ENCODE data around the gene KAZN. TPM values are rescaled to one million over a fixed set of nuclear protein-coding genes. Genes with fewer than 3 reads are reported as not detected.
A peak's percentile ranks its signal among the peaks of the same experiment; 100 is the strongest.

Gene KAZN
- polyA plus RNA-seq, 1 donor from 2014 or later: 20.6 TPM

DNA sequence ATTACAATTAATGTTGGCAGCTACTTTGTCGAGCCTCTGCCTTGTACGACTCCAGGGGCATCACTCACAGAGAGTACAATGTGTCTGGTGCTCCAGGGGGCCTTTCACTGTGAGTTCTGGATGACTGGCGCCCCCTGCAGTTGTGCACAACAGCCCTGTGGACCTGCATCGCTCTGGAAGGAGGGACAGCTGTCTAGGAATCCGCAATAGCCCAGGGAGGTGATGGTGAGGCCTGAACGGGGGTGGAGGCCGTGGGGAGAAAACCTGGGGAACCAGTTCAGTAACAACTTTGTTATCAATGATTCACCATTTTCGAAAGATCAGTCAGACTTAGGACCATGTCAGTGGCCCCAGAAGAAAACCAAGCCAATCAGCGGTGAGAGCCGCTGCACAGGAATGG lies 189.1 kb downstream of the KAZN start:
- no peak overlapping the region for H3K4me2 ChIP-seq (ENCODE audit: low read length)
- no peak overlapping the region for H3K9ac ChIP-seq (ENCODE audit: low read length)
- no peaks in the 10 kb centered on the region for H3K9me3 ChIP-seq (ENCODE audit: low read length)
- TF ChIP-seq, protein P1, sequence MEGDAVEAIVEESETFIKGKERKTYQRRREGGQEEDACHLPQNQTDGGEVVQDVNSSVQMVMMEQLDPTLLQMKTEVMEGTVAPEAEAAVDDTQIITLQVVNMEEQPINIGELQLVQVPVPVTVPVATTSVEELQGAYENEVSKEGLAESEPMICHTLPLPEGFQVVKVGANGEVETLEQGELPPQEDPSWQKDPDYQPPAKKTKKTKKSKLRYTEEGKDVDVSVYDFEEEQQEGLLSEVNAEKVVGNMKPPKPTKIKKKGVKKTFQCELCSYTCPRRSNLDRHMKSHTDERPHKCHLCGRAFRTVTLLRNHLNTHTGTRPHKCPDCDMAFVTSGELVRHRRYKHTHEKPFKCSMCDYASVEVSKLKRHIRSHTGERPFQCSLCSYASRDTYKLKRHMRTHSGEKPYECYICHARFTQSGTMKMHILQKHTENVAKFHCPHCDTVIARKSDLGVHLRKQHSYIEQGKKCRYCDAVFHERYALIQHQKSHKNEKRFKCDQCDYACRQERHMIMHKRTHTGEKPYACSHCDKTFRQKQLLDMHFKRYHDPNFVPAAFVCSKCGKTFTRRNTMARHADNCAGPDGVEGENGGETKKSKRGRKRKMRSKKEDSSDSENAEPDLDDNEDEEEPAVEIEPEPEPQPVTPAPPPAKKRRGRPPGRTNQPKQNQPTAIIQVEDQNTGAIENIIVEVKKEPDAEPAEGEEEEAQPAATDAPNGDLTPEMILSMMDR (IDR thresholded peaks at IDR 0.05; ENCODE audit: poor library complexity, severe bottlenecking): peak; percentile 21
- TF ChIP-seq POLR2AphosphoS5 (IDR thresholded peaks at IDR 0.05) (no peak), RAD21 (conservative IDR thresholded peaks at IDR 0.05) (no peak), SMC3 (conservative IDR thresholded peaks at IDR 0.05; ENCODE audit: poor library complexity) (no peak), REST (IDR thresholded peaks at IDR 0.05; ENCODE audit: borderline replicate concordance) (no peak)
- no peak overlapping the region for H3K4me3 ChIP-seq (ENCODE audit: low read length)
- no peaks in the 10 kb centered on the region for H3K27me3 ChIP-seq (ENCODE audit: insufficient read depth, low read depth, low read length)
- H3K36me3 ChIP-seq (ENCODE audit: insufficient read depth, low read length): no peaks in the 10 kb centered on the region
- no peaks in the 10 kb centered on the region for H3F3A ChIP-seq (ENCODE audit: insufficient read depth, low read length, poor library complexity, severe bottlenecking)
- H4K20me1 ChIP-seq (ENCODE audit: insufficient read depth): no peaks in the 10 kb centered on the region
- no peak overlapping the region for H2AFZ ChIP-seq (ENCODE audit: low read depth, low read length)
- no peak overlapping the region for H3K27ac ChIP-seq (ENCODE audit: low read length)
- H3K9me2 ChIP-seq (ENCODE audit: insufficient read depth, low read length): no peaks in the 10 kb centered on the region
- H3K79me2 ChIP-seq (replicated peaks; ENCODE audit: insufficient read depth, low read length): no peaks in the 10 kb centered on the region

DNA sequence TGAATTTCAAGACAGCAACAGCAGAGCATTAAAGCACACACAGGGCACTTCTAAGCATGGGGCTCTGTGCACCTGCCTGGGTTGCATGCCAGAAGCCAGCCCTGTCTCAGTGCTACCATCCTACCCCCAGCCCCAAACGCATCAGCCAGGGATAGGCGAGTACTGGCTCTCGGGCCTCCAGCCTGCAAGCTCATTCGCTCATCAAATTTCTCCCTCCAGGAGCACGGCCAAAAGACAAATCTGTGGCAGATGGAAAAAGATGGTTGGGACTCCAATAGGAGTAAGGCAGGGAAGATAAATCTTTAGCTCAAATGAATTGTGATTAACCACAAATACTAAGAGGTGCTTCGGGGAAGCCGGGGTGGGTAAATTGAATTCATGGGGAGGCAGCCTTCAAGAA lies 189.6 kb downstream of the KAZN start:
- no peaks in the 10 kb centered on the region for H3K79me2 ChIP-seq (replicated peaks; ENCODE audit: insufficient read depth, low read length)
- no peak overlapping the region for H3K4me2 ChIP-seq (ENCODE audit: low read length)
- no peaks in the 10 kb centered on the region for H3F3A ChIP-seq (ENCODE audit: insufficient read depth, low read length, poor library complexity, severe bottlenecking)
- H3K9me3 ChIP-seq (ENCODE audit: low read length): no peaks in the 10 kb centered on the region
- H3K36me3 ChIP-seq (ENCODE audit: insufficient read depth, low read length): no peaks in the 10 kb centered on the region
- H4K20me1 ChIP-seq (ENCODE audit: insufficient read depth): no peaks in the 10 kb centered on the region
- no peaks in the 10 kb centered on the region for H3K9me2 ChIP-seq (ENCODE audit: insufficient read depth, low read length)
- H3K9ac ChIP-seq (ENCODE audit: low read length): no peak overlapping the region
- no peak overlapping the region for H3K4me3 ChIP-seq (ENCODE audit: low read length)
- no peak overlapping the region for H2AFZ ChIP-seq (ENCODE audit: low read depth, low read length)
- no peak overlapping the region for H3K27ac ChIP-seq (ENCODE audit: low read length)
- no peaks in the 10 kb centered on the region for H3K27me3 ChIP-seq (ENCODE audit: insufficient read depth, low read depth, low read length)
- TF ChIP-seq POLR2AphosphoS5 (IDR thresholded peaks at IDR 0.05): no peak

GRCh38 chr1:14790982-14791381 lies 192.5 kb downstream of the KAZN start:
- Histone ChIP-seq H3F3A (ENCODE audit: insufficient read depth, low read length, poor library complexity, severe bottlenecking) (no peaks in the 10 kb centered on the region), H3K4me3 (ENCODE audit: low read length) (no peak overlapping the region), H3K79me2 (replicated peaks; ENCODE audit: insufficient read depth, low read length) (no peaks in the 10 kb centered on the region), H3K36me3 (ENCODE audit: insufficient read depth, low read length) (no peaks in the 10 kb centered on the region), H4K20me1 (ENCODE audit: insufficient read depth) (no peaks in the 10 kb centered on the region), H3K27me3 (ENCODE audit: insufficient read depth, low read depth, low read length) (no peaks in the 10 kb centered on the region), H3K9ac (ENCODE audit: low read length) (no peak overlapping the region), H3K27ac (ENCODE audit: low read length) (no peak overlapping the region), H3K4me2 (ENCODE audit: low read length) (no peak overlapping the region), H3K9me2 (ENCODE audit: insufficient read depth, low read length) (no peaks in the 10 kb centered on the region), H3K9me3 (ENCODE audit: low read length) (no peaks in the 10 kb centered on the region), H2AFZ (ENCODE audit: low read depth, low read length) (no peak overlapping the region)
- TF ChIP-seq, protein P1 (IDR thresholded peaks at IDR 0.05; ENCODE audit: poor library complexity, severe bottlenecking): no peak
- TF ChIP-seq EZH2 (IDR thresholded peaks at IDR 0.05; ENCODE audit: borderline replicate concordance, insufficient read depth, low read length, poor library complexity, severe bottlenecking) (no peak), REST (IDR thresholded peaks at IDR 0.05; ENCODE audit: borderline replicate concordance) (no peak), RAD21 (conservative IDR thresholded peaks at IDR 0.05) (no peak), SMC3 (conservative IDR thresholded peaks at IDR 0.05; ENCODE audit: poor library complexity) (no peak), EP300 (conservative IDR thresholded peaks at IDR 0.05; ENCODE audit: poor library complexity, severe bottlenecking) (no peak), TAF1 (IDR thresholded peaks at IDR 0.05; ENCODE audit: low read depth) (no peak), MXI1 (conservative IDR thresholded peaks at IDR 0.05; ENCODE audit: poor library complexity, severe bottlenecking) (no peak)
